A673 (cell line): ENCODE measurements around the gene TBXAS1. TPM values are rescaled to one million over a fixed set of nuclear protein-coding genes. Genes with fewer than 3 reads are reported as not detected.

ENCODE experiments used
- BruUV-seq: library from RNA; stranded (reverse); fragments of 400-500 nt; replicated peaks from 2 replicates; lab custom pipeline; 2021; lab: Mats Ljungman, UMichigan
- CTCF ChIA-PET: fragments of 300-600 bp; sonication (Branson Sonifier 250); formaldehyde crosslinking; loops from one replicate; lab custom pipeline; 2022; ENCODE audit warnings: antibody characterized with exemption; lab: Charles Lee
- POLR2A ChIA-PET: fragments of 300-600 bp; sonication (Branson Sonifier 250); formaldehyde crosslinking; loops from one replicate; lab custom pipeline; 2022; ENCODE audit warnings: antibody characterized with exemption; ENCODE audit not compliant: low non-redundant PET; lab: Charles Lee
- DNase-seq: peaks from one replicate; pipeline ENCODE4 v3.0.0-alpha.2; 2015; ENCODE audit warnings: low spot score
- H3K27ac ChIP-seq: fragments of 200-600 bp; sonication (generic); 2 replicates; pipeline ENCODE4 v1.5.1; 2016; ENCODE audit warnings: mixed run types, low read depth, mild to moderate bottlenecking, mixed read lengths, antibody characterized with exemption, low read length; ENCODE audit not compliant: poor library complexity, severe bottlenecking
- H3K27me3 ChIP-seq: fragments of 200-600 bp; sonication (generic); replicated peaks from 2 replicates; pipeline ENCODE4 v1.6.1; 2017; ENCODE audit warnings: mixed run types, low read depth, mild to moderate bottlenecking, mixed read lengths, antibody characterized with exemption, low read length; ENCODE audit not compliant: insufficient read depth, poor library complexity
- H3K36me3 ChIP-seq: fragments of 200-600 bp; sonication (generic); 2 replicates; pipeline ENCODE4 v1.6.1; 2016; ENCODE audit warnings: mixed run types, mild to moderate bottlenecking, mixed read lengths, antibody characterized with exemption, low read length; ENCODE audit not compliant: insufficient read depth, poor library complexity, severe bottlenecking
- H3K4me1 ChIP-seq: fragments of 200-600 bp; sonication (generic); 2 replicates; pipeline ENCODE4 v1.6.1; 2017; ENCODE audit warnings: mixed run types, mild to moderate bottlenecking, mixed read lengths, antibody characterized with exemption, low read length; ENCODE audit not compliant: insufficient read depth, poor library complexity, severe bottlenecking
- H3K4me3 ChIP-seq: fragments of 200-600 bp; sonication (generic); 2 replicates; pipeline ENCODE4 v1.5.1; 2016; ENCODE audit warnings: low read depth, mixed run types, mild to moderate bottlenecking, mixed read lengths, low read length; ENCODE audit not compliant: poor library complexity, severe bottlenecking
- H3K9me3 ChIP-seq: fragments of 200-600 bp; sonication (generic); 2 replicates; pipeline ENCODE4 v1.6.1; 2016; ENCODE audit warnings: mixed run types, low read depth, mild to moderate bottlenecking, mixed read lengths, antibody characterized with exemption, low read length; ENCODE audit not compliant: poor library complexity, severe bottlenecking
- EZH2 ChIP-seq: fragments of 200-600 bp; sonication (generic); IDR thresholded peaks from 2 replicates; pipeline ENCODE4 v1.6.1; 2017; ENCODE audit warnings: borderline replicate concordance, low read depth, mild to moderate bottlenecking, mixed read lengths, antibody characterized with exemption, low read length; ENCODE audit not compliant: poor library complexity, severe bottlenecking
- intact Hi-C: fragments of 100-400 bp; cut with micrococcal nuclease; formaldehyde crosslinking; loops from one replicate; pipeline ENCODE4 v1.10.0; 2022; ENCODE audit not compliant: unreplicated experiment
- total RNA-seq: library from RNA; stranded (reverse); gene quantifications from 2 replicates; pipeline ENCODE4 v1.2.3, GENCODE V29; 2021
- TF ChIP-seq, protein P1 (sequence below): fragments of 300-800, 200-600 bp; sonication (generic); conservative IDR thresholded peaks from 2 replicates; pipeline ENCODE4 v1.5.1; 2017; ENCODE audit warnings: low read depth, mild to moderate bottlenecking, antibody characterized with exemption, low read length, moderate library complexity, mixed read lengths

The TBXAS1 gene
- total RNA-seq, 1 experiment from 2014 or later, result 2.5 TPM

- ChIA-PET CTCF (no interaction called here), POLR2A (no interaction called here)
- no peak for DNase-seq
- intact Hi-C loops, result no loop called here
- Histone ChIP-seq H3K4me1 (no peaks in the 10 kb centered on the region), H3K27me3 (no peaks in the 10 kb centered on the region), H3K36me3 (no peaks in the 10 kb centered on the region), H3K4me3 (no peak overlapping the region), H3K9me3 (no peaks in the 10 kb centered on the region), H3K27ac (no peak overlapping the region)
- no TSS peak for BruUV-seq
- TF ChIP-seq, protein P1, sequence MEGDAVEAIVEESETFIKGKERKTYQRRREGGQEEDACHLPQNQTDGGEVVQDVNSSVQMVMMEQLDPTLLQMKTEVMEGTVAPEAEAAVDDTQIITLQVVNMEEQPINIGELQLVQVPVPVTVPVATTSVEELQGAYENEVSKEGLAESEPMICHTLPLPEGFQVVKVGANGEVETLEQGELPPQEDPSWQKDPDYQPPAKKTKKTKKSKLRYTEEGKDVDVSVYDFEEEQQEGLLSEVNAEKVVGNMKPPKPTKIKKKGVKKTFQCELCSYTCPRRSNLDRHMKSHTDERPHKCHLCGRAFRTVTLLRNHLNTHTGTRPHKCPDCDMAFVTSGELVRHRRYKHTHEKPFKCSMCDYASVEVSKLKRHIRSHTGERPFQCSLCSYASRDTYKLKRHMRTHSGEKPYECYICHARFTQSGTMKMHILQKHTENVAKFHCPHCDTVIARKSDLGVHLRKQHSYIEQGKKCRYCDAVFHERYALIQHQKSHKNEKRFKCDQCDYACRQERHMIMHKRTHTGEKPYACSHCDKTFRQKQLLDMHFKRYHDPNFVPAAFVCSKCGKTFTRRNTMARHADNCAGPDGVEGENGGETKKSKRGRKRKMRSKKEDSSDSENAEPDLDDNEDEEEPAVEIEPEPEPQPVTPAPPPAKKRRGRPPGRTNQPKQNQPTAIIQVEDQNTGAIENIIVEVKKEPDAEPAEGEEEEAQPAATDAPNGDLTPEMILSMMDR, result no peak
- TF ChIP-seq EZH2, result no peak
Observed at GRCh38 chr7:139811066-139811465, 18.0 kb upstream of the TBXAS1 start.

GRCh38 chr7:139813151-139813550 lies 15.9 kb upstream of the TBXAS1 start:
- Histone ChIP-seq H3K27ac (no peak overlapping the region), H3K27me3 (no peaks in the 10 kb centered on the region), H3K36me3 (no peaks in the 10 kb centered on the region), H3K4me1 (no peaks in the 10 kb centered on the region), H3K9me3 (no peaks in the 10 kb centered on the region), H3K4me3 (no peak overlapping the region)
- no TSS peak for BruUV-seq
- intact Hi-C loops, result no loop called here
- DNase-seq, result no peak
- TF ChIP-seq, protein P1, result no peak
- no peak for TF ChIP-seq EZH2
- ChIA-PET POLR2A (no interaction called here), CTCF (no interaction called here)

DNA sequence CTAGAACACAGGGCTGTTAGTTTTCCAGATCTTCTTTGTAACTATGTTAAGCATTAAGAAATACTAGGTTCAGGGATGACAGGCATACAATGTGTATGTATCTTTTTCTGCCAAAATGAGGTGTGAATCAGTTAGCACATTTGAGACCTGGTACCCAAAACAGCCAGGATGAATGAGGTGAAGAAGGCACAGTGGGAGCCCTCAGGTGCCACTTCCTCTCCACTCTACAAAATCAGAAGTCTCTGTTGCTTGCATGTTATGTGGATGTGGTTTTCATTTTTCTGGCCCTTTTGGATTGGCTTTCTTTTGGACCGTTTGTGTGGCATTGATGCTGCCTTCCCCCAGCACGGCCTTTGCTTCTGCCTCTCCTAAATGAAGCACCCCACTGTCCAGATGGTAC lies 15.4 kb upstream of the TBXAS1 start:
- Histone ChIP-seq H3K4me3 (no peak overlapping the region), H3K9me3 (no peaks in the 10 kb centered on the region), H3K4me1 (no peaks in the 10 kb centered on the region), H3K27me3 (no peaks in the 10 kb centered on the region), H3K36me3 (no peaks in the 10 kb centered on the region), H3K27ac (no peak overlapping the region)
- ChIA-PET POLR2A (no interaction called here), CTCF (no interaction called here)
- no peak for DNase-seq
- intact Hi-C loops, result no loop called here
- BruUV-seq, result no TSS peak
- no peak for TF ChIP-seq EZH2
- TF ChIP-seq, protein P1, result no peak
